Activated CD4-positive, alpha-beta T cell treated with anti-CD3 and anti-CD28 coated beads, Interleukin-2, amount 50 U/mL, for 1 hour (primary cell): ENCODE results near the gene SECTM1.

ENCODE experiments used
- DNase-seq: peaks from one replicate; pipeline ENCODE4 v3.0.0-alpha.2; 2020

SECTM1 gene

DNA sequence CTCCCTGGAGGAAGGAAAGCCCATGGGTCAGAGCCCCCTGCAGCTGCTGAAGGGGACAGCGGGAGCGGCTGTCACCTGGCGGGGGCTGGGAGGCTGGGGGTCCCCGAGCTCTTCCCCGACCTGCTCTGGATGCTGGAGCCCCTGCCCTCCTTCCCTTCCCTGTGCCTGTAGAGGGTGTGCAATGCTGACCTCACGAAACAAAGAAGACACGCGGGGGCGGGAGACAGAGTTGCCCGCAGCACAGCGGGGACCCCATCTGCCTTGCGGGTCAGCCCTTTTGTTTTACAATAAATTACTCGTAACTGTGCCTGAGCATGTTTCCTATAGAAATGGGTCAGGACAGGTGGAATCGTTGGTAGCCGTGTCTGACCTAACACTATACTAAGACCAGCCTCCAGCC lies 6.3 kb downstream of the SECTM1 start:
- DNase-seq, result no peak

DNA sequence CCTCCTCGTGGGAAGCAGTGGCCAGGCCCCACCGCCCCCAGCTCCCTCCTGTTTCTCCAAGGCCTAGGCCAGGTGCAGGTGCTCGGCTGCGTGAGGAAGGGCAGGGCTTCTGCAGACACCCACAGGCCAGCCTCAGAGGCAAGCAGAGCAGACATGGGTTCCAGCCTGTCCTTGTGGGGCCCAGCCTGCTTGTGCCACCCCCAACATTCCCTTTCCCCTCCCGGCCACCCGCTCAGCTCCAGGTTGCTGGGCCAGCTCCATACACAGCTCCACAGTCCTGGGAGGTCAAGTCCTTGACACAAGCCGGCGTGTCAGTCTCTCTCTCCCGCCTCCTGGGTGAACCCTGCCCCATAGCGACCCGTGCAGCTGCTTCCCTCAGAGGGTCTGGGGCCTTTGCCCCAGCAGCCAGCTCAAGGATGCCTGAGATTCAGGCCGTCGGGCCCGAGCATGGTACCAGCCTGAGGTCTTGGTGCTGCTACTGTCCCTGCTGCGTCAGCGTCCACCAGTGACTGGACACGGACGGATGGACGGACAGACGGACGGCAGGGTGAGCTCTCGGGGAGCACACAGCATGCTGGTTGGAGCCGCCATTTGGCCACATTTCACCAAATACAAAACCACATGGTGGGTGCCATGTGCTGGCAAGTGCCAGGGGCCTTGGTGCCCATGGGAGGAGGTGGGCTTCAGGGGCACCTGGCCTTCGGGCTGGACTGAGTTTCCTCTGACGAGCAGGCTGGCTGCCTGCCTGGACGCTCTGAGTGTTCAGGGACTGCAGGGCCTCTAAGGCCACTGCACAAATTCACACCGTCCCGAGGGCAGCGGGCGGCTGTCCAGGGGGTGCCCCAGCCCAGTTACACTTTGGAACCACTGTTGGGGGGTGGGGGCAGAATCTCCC lies 8.0 kb downstream of the SECTM1 start:
- no peak for DNase-seq

DNA sequence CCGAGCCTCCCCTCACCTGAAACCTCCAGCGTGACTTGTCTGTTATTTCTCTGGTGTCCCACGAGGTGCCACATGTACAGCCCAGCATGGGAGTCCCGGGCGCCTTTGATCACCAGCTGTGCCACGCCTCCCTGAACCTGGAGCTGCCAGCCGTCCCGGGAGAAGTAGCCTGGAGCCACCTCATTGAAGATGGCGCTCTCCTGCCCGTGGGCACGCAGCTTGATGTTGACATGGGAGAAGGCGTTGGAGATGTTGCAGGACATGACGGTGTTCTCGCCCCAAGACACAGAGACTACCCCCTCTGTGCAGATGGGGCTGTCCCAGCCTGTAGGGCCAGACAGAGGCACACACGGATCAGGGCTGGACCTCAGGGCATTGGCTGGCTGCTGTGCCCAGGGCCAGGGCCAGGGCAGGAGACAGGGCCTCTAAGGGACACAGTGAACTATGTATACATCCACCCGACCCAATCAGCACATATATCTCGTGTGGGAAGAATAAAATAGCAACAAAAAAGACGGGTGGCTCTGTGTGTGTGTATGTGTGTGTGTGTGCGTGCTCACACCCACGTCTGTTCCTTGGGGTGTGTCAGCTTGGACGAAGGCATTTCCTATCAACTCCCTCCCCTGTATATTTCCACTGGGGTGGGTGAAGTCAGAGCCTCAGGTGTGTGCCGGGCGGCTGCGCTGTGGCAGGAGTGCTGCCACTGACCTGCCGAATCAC lies 8.8 kb downstream of the SECTM1 start:
- DNase-seq, result no peak

DNA sequence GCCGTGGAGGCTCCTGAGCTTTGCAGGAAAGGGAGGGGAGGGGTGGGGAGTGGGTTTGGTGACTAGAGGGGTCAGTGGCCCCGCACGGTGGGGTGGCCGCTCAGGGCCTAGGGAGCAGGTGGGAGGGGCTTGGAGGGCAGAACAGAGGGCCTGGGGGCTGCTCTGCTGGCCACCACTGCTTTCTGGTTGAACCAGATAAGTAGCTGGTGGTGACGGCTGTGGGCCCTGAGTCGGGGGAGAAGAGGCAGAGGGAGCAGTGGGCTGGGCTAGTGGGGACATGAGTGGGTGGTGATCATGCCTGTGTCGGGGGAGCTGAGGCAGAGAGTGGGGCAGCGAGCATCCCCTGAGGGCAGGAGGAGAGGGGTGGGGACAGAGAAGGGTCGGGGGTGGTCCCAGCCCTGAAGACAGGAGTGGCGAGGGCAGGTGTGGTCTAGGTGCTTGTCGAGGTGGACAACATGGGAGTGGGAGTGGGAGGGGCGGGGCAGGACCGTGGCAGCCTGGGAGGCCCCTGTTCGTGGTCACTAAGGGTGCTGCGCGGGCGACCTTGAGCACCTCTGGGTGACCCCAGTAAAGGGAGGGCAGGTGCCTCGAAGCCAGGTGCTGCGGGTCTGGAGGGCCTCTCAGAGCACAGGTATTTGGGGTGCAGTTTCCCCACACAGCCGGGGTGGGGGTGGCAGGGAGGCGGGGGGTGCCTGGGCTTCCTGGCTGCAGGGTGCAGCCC lies 9.9 kb downstream of the SECTM1 start:
- no peak for DNase-seq

DNA sequence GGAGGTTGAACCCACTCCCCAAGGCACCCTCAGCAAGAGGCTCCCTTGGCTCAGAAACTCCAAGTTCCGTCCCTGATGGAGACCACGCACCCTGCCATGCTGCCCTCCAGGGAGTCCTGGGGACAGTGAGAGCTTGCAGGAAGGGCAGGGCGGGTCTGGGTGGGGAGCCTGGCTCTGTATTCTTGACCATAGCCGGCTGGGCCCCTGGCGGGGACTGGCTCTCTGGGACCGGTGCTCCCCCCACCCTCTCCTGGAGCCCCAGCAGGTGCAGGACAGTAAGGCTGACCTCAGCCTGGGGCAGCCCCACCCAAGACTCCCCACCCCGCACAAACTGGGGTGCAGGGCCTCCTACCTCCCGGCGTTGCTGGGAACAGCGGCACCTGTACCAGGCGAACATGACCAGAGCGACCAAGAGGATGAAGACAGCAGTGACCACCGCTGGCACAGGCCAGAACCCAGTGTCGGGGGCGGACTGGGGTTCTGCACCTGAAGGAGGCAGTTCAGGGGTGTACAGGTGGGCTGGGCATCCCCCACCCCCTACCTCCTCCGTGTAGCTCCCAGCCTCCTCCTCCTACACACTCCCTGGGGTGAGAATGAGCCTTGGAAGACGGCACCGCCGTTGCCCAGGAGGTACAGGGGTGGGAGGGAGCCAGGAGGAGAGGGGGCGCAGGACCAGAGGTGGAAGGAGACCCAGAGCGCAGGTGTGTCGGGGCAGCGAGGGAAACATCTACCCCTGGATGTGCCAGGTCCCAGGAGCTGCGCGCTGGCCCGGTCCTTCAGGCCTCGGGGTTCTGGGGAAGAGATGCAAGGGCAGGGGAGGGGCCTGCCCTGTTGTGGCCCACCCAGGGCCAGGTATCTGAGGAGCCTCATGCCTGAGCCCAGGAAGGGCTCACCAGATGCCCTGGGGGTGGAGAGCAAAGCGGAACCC lies 10.8 kb downstream of the SECTM1 start:
- DNase-seq, result no peak

DNA sequence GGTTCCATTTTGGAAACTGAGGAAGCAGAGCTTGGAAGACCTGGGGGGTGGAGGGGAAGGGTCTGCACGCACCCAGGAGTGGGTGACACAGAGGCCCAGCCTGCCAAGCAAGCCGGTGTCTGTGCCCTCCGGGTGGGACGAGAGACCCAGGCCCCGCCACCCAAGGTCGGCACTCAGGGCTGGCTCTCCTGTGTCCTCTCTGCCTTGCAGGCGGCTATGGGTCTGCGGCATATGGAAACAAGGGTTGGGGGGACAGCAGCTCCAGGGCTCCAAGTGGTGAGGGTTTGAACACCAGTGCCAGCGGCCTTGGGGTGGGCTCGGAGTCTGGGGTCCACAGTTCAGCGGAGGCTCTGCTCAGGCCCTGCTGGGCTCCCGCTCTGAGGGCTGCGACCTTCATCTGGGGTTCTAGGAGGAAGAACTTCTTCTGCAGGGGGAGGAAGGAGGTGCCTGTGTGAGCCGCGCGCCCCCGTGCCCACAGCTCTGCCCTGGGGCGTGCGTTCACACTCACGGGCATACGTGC lies 11.6 kb downstream of the SECTM1 start:
- DNase-seq, result no peak

DNA sequence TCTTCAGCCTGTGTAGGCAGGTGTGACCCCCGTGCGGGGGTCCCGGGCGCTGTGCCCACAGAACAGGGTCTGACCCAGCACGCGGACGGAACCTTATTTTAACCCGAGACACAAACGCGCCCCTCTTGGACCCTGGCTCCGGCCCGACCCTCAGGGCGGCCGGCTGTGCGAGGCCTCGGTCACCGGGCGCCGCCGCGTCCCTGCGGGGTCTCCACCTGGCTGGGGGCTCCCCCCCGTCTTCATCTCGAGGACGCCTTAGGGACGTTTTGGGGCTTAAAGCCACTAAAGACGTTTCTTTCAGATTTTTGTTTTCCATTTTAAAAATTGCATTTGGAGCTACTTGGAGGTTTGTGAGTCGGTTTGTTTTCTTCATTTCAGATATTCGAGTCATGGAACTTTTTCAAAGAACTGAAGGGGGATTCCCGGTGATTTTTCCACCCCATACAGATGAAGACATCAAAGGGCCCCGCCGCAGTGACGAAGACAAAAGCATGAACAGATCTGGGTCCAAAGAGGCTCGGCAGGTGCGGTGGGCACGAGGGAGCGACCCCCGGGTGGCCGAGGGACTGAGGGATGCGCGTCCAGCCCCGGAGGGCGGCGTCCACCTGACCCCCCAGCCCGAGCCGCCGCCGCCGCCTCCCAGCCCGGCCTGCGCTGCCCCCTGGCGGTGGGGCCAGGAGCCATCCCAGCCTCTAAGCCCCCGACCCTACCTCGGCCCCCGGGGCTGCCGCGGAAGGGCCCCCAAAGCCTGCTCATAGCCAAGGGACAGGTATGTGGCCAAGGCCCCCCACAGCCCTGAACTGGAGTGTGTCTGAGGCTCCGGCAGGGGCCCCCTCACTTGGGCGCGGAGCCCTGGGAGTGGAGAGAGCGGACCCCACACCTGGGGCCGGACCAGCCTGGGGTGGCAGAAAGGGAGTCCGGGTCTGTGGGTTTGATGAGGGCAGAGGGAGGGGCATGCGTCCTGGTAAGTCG lies 12.3 kb downstream of the SECTM1 start:
- peak; percentile 84 for DNase-seq

DNA sequence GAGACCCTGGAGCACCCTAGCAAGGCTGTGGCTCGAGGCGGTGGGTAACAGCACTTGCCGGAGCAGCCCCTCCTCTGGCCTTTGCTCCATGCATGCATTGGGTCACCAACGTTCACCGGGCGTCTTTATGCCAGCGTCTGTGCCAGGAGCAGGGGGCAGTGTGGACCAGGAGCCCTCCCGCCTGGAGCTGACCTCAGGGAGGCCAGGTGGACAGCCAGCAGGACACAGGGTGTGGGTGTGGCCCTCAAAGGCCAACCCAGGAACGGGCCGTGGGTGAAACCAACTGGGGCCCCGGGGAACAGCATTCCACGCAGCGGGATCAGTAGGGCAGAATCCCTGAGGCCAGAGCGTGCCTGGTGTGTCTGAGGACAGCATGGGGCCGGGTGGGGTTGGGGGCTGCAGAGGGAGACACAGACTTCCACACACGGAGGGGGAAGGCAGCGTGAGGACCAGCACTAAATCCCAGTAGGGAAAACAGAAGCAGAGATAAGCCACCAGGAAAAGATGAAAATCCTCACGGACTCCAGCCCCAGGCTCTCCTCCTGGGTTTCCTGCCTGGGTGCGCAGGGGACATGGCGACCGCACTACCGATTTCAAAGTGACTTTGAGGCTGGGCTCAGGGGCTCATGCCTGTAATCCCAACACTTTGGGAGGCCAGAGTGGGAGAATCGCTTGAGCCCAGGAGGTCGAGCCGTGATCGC lies 13.3 kb downstream of the SECTM1 start:
- no peak for DNase-seq

DNA sequence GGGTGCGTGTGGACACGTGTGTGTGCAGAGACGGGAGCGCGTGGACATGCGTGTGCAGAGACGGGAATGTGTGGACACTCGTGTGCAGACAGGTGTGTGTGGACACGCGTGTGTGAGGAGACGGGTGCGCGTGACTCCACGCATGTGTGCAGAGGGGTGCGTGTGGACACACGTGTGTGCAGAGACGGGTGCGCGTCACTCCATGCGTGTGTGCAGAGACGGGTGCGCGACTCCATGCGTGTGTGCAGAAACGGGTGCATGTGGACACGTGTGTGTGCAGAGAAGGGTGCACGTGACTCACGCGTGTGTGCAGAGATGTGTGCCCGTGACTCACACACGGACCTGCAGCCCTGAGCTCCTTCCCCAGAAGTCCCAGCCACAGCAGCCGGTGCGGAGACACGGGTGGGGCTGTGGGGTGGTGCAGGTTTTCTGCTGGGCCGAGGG lies 13.9 kb downstream of the SECTM1 start:
- no peak for DNase-seq

DNA sequence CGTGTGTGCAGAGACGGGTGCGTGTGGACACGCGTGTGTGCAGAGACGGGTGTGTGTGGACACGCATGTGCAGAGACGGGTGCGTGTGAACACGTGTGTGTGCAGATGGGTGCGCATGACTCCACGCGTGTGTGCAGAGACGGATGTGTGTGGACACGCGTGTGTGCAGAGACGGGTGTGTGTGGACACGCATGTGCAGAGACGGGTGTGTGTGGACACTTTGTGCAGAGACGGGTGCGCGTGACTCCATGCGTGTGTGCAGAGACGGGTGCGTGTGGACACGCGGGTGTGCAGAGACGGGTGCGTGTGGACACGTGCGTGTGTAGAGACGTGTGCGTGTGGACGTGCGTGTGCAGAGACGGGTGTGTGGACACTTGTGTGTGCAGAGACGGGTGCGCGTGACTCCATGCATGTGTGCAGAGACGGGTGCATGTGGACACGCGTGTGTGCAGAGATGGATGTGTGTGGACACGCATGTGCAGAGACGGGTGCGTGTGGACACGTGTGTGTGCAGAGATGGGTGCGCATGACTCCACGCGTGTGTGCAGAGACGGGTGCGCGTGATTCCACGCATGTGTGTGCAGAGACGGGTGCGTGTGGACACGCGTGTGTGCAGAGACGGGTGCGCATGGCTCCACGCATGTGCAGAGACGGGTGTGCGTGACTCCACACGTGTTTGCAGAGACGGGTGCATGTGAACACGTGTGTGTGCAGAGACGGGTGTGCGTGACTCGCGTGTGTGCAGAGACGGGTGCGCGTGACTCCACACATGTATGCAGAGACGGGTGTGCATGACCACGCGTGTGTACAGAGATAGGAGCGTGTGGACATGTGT lies 14.6 kb downstream of the SECTM1 start:
- no peak for DNase-seq

DNA sequence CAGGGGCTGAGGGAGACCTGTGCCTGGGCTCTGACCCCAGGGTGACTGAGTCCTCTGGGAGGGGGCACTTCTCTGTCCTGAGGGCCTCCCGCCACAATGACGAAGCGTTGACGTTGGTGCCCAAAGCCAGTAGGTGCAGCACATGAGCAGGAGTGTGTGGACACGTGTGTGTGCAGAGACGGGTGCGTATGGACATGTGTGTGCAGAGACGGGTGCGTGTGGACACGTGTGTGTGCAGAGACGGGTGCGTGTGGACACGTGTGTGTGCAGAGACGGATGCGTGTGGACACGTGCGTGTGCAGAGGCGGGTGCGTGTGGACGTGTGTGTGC lies 15.4 kb downstream of the SECTM1 start:
- DNase-seq, result no peak

DNA sequence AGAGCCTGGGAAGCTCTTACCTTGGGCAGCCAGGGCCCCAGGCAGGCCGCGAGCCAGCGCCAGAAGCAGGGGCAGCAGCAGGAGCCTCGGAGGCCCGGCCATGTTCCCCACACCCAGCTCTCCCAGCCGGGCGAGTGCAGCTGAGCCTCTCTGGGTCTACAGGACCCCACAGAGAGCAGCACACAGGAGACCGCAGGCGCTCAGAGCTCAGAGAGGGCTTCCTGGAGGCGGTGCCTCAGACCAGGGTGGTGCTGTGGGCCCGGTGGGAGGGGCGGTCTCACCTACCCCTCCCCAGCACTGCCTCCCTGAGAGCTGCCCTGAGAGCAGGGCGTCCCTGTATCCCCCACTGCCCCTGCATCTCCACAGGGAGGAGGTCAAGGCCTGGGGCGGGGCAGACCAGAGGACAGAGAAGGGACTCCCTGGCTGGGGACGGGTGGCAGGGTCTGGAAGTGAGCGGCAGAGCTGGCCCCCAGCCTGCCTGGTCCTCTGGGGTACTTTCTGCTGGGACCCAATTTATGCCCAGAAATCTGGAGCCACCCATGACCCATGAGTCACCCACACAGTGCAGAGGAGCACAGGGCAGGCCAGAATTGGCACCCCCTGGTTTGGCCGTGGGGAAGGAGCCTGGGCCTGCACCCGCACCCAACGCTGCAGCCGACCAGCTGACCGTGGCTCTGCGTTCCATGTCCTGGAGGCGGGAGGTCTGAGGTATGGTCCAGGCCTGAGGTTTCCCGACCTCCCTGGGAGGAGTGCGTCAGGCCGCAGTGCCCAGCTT lies 16.0 kb downstream of the SECTM1 start, which contains the start of gene CD7:
TSS of gene CD7 (minus strand) at position 215 of the 775 bp plus-strand sequence. CDS start at position 102, 113 bp downstream.
- DNase-seq, result peak; percentile 73

DNA sequence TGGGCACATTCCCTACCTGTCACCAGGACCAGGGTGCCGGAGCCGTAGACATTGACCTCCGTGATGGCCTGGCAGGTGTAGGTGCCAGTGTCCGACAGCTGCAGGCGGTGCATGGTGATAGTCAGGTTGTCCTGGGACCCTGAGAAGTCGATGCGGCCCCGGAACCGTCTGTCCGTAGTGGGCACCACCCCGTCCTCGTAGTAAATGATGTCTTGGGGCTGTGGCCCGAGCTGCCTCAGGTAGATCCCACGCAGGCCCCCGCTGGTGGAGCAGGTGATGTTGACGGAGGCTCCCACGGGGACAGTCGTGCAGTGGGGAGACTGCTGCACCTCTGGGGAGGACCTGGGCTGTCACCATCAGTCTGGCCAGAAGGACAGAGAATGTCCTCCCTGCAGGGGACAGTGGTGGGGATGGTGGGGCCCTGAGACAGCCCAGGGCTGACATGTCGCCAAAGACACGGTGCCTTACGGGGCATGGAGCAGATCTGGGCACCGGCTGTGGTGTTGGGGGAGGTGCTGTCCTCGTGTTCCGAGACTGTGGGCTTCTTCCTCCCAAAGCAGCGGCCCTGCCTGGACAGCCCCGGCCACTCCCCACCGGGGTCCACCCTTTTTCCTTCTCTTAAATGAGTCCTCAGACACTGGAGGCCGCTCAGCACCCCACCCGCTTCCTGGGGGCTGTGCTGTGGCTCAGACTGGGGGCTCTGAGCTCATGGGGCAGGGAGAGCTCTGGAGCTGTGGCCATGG lies 16.7 kb downstream of the SECTM1 start:
- no peak for DNase-seq

DNA sequence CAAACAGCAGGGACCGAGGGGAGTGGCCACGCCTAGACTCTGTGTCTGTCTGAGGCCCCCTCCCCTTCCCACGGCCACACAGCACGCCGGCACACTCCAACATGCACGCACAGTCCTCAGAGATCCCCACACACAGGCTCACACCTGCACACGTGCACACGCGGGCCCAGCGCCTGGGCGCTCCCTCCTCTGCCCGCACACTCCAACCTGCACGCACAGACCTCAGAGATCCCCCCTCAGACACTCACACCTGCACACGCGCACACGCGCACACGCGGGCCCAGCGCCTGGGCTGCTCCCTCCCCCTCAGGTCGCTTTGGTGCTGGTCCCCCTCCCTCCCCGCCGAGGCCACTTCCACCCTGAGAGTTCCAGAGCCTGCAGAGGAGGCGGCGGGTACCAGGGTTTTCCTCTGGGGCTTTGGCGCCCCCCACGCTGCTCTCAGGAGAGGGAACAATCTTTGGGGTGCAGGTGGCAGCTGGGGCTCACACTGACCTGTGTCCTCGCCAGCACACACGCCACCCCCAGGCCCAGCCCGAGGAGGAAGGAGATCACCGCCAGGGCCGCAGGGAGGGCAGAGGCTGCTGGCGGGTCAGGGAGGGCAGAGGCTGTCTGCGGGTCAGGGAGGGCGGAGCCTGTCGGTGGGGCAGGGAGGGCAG lies 17.7 kb downstream of the SECTM1 start:
- peak; percentile 60 for DNase-seq

DNA sequence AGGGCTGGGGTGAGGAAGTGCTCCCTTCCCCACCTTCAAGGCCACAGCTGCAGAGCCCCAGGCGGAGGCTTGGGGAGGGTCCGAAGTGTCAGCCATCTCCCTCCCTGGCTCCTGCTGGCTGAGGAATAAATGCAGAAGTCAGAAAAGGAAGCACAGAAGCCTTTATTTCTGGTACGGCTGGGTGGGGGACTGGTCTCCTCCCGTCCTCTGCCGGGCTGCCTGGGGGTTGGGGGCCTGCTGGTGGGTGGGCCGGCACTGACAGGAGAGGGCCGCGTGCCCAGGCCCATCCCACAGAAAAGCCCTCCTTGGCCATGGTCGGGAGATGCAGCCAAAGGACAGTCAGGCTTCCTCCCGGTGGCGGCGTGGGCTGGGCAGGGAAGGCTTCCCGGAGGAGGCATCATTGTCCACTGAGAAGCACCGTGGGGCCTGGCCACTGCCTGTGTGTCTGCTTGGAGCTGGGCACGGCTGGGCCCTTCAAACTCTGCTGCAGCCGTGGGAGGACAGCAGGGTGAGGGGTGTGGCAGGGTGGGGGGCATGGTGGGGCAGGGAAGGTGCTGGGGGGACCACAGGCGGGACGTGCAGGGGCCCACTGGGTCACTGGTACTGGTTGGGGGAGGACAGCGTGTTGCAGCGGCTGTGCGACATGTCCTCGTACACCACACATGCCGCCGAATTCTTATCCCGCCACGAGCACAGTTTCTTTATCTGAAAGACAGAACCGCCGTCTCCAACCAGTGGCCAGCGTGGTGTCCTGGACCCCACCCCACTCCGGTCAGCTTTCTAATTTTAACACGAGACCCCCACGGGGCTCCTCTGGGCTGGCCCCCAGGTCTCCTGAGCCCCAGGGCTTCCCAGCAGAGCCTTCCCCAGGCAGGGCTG lies 18.6 kb downstream of the SECTM1 start:
- DNase-seq, result no peak
